Motor neuron (in vitro differentiated cells): Measurements from ENCODE around the gene PRORP. TPM values are rescaled to one million over a fixed set of nuclear protein-coding genes. Genes with fewer than 3 reads are reported as not detected.
"Not testable (repeated sequence)": the region's sequence is repeated elsewhere in the genome, so short reads cannot be mapped to it uniquely, and the experiment has no call there.

Experiments used
- ATAC-seq, 8 experiments: fragments of 200-7000 bp; cut with Tn5 transposase; replicated peaks in 6 of 8; 2 replicates each; pipeline ENCODE4 v1.8.0; 2021; ENCODE audit warnings: mild to moderate bottlenecking in 8 of 8, moderate library complexity in 8 of 8
- H3K27ac ChIP-seq, 2 donors: fragments of 250-450 bp; sonication (Bioruptor Pico); 2 replicates each; pipeline ENCODE4 v1.9.0; 2021; ENCODE audit warnings: antibody characterized with exemption in 2 of 2, mild to moderate bottlenecking in 2 of 2, moderate library complexity in 1 of 2
- H3K4me1 ChIP-seq, 2 donors: fragments of 250-450 bp; sonication (Bioruptor Pico); replicated peaks in 1 of 2; 2 replicates each; pipeline ENCODE4 v1.6.1; 2021; ENCODE audit warnings: antibody characterized with exemption in 2 of 2, mild to moderate bottlenecking in 2 of 2, moderate library complexity in 1 of 2
- H3K4me3 ChIP-seq, 5 donors: fragments of 250-450 bp; sonication (Bioruptor Pico); 2 replicates each; pipeline ENCODE4 v1.9.0; 2021; ENCODE audit warnings: antibody characterized with exemption in 5 of 5, mild to moderate bottlenecking in 5 of 5, moderate library complexity in 4 of 5
- WGBS, 10 experiments: fragments of 450-650 bp; shearing (Covaris generic); methylation state at CpG; one replicate each; pipeline ENCODE4 v1.0.0; 2022; 5-methylcytosine and 5-hydroxymethylcytosine counted together
- in situ Hi-C, 9 experiments: fragments of 400-800 bp; cut with MboI; loops; one replicate each; pipeline ENCODE4 v1.15.0; 2021; ENCODE audit warnings: low sequenced_read_pairs in 9 of 9, low pct_unique_long_range_greater_than_20kb in 2 of 9; ENCODE audit not compliant: unreplicated experiment in 9 of 9
- total RNA-seq, 8 experiments: library from RNA; unstranded; fragments of 300-600 nt; gene quantifications; 2 replicates each; pipeline versions ENCODE4 v1.2.3 to v1.2.4, GENCODE V29; 2022

Gene PRORP
- 10 to 100 TPM in 7 of 8 experiments, 1 to 10 TPM in 1; 9.5 to 44.5 (median 20.7) TPM for total RNA-seq

GRCh38 chr14:35121887-35122695, at the start of gene PRORP, which contains the start of gene PPP2R3C:
TSS of gene PRORP (plus strand) at chr14:35122552. CDS start at chr14:35123246, 694 bp downstream.
TSS of gene PPP2R3C (minus strand) at chr14:35121990. CDS start at chr14:35121959, 31 bp downstream.
- H3K4me3 ChIP-seq: peak within 1 kb of the TSS; percentile 85 to 100 (median 96)
- peak within 1 kb of the TSS; percentile 78 to 95 for H3K27ac ChIP-seq
- 0 to 2% (median 0%) methylated on average over 1 to 42 of the region's 57 CpGs; no CpG with 5 or more reads in 2 of the 10 experiments for WGBS, 10 experiments
- in situ Hi-C loops: no loop called here
- peak; percentile 72 to 92 (median 88) for ATAC-seq
- H3K4me1 ChIP-seq: peaks cover 10 to 12% of the 10 kb centered on the region in 2 donors

GRCh38 chr14:35073486-35073885, 48.9 kb upstream of the PRORP start:
- in situ Hi-C loops: no loop called here
- ATAC-seq: no peak
- Histone ChIP-seq H3K4me3 (no peak overlapping the region), H3K27ac (no peak overlapping the region), H3K4me1 (no peaks in the 10 kb centered on the region)
- WGBS, 10 experiments: 80 to 100% (median 100%) methylated on average over 1 of the region's 1 CpG; no CpG with 5 or more reads in 2 of the 10 experiments

GRCh38 chr14:35078082-35078481, 44.3 kb upstream of the PRORP start:
- in situ Hi-C loops: no loop called here
- WGBS, 10 experiments: 93 to 100% (median 100%) methylated on average over 1 to 2 of the region's 2 CpGs; no CpG with 5 or more reads in 5 of the 10 experiments
- ATAC-seq: no peak
- Histone ChIP-seq H3K4me1 (no peaks in the 10 kb centered on the region), H3K27ac (no peak overlapping the region), H3K4me3 (no peak overlapping the region)

- in situ Hi-C loops: no loop called here
- 80 to 100% (median 93%) methylated on average over 1 of the region's 1 CpG; no CpG with 5 or more reads in 4 of the 10 experiments for WGBS, 10 experiments
Observed at GRCh38 chr14:35079742-35080141, 42.6 kb upstream of the PRORP start.

GRCh38 chr14:35083530-35084150, 38.7 kb upstream of the PRORP start:
- ATAC-seq: no peak
- WGBS, 10 experiments: 0 to 100% (median 93%) methylated on average over 1 to 8 of the region's 8 CpGs; no CpG with 5 or more reads in 3 of the 10 experiments
- in situ Hi-C loops: no loop called here
- Histone ChIP-seq H3K4me1 (no peaks in the 10 kb centered on the region), H3K4me3 (no peak overlapping the region), H3K27ac (no peak overlapping the region)

More at GRCh38 chr14:35079742-35080141, 42.6 kb upstream of the PRORP start:
- ATAC-seq: no peak
- Histone ChIP-seq H3K27ac (no peak overlapping the region), H3K4me1 (no peaks in the 10 kb centered on the region), H3K4me3 (no peak overlapping the region)

- Histone ChIP-seq H3K4me1 (no peaks in the 10 kb centered on the region), H3K4me3 (no peak overlapping the region), H3K27ac (no peak overlapping the region)
- WGBS, 10 experiments: 83 to 100% (median 90%) methylated on average over 1 to 2 of the region's 2 CpGs; no CpG with 5 or more reads in 1 of the 10 experiments
- ATAC-seq: no peak
- in situ Hi-C loops: no loop called here
Observed at GRCh38 chr14:35085441-35085840, 36.9 kb upstream of the PRORP start.

GRCh38 chr14:35088514-35088913, 33.8 kb upstream of the PRORP start:
- Histone ChIP-seq H3K4me3 (no peak overlapping the region), H3K4me1 (no peaks in the 10 kb centered on the region), H3K27ac (no peak overlapping the region)
- WGBS, 10 experiments: 80 to 100% (median 100%) methylated on average over 1 to 2 of the region's 2 CpGs; no CpG with 5 or more reads in 3 of the 10 experiments
- in situ Hi-C loops: no loop called here
- no peak for ATAC-seq

GRCh38 chr14:35094645-35095044, 27.7 kb upstream of the PRORP start:
- H3K27ac ChIP-seq, H3K4me1 ChIP-seq, H3K4me3 ChIP-seq, ATAC-seq, in situ Hi-C loops: not testable (repeated sequence)
- 92 to 100% (median 98%) methylated on average over 1 to 4 of the region's 6 CpGs; no CpG with 5 or more reads in 2 of the 10 experiments for WGBS, 10 experiments

- no peak for ATAC-seq
- H3K4me3 ChIP-seq: no peak overlapping the region
- no peak overlapping the region for H3K27ac ChIP-seq
- H3K4me1 ChIP-seq: no peaks in the 10 kb centered on the region
- in situ Hi-C loops: no loop called here
Observed at GRCh38 chr14:35107866-35108265, 14.5 kb upstream of the PRORP start.

GRCh38 chr14:35112641-35113040, 9.7 kb upstream of the PRORP start:
- in situ Hi-C loops: no loop called here
- Histone ChIP-seq H3K4me1 (no peaks in the 10 kb centered on the region), H3K4me3 (no peak overlapping the region), H3K27ac (no peak overlapping the region)
- ATAC-seq: no peak
- 31 to 100% (median 73%) methylated on average over 1 to 2 of the region's 2 CpGs; no CpG with 5 or more reads in 4 of the 10 experiments for WGBS, 10 experiments

GRCh38 chr14:35113308-35113950, 8.9 kb upstream of the PRORP start:
- Histone ChIP-seq H3K4me3 (no peak overlapping the region), H3K4me1 (no peaks in the 10 kb centered on the region), H3K27ac (no peak overlapping the region)
- no peak for ATAC-seq
- in situ Hi-C loops: no loop called here
- 83 to 100% (median 100%) methylated on average over 1 to 3 of the region's 4 CpGs; no CpG with 5 or more reads in 3 of the 10 experiments for WGBS, 10 experiments

- WGBS, 10 experiments: 72 to 100% (median 95%) methylated on average over 1 to 2 of the region's 2 CpGs
- peak in 1 of 8 experiments; percentile 33 for ATAC-seq
- in situ Hi-C loops: no loop called here
- no peak overlapping the region for H3K27ac ChIP-seq
- no peak overlapping the region for H3K4me3 ChIP-seq
- no peaks in the 10 kb centered on the region for H3K4me1 ChIP-seq
Observed at GRCh38 chr14:35114036-35114435, 8.3 kb upstream of the PRORP start.

GRCh38 chr14:35116242-35116641, 6.1 kb upstream of the PRORP start:
- H3K4me1 ChIP-seq: peaks cover 4 to 5% of the 10 kb centered on the region in 2 donors
- in situ Hi-C loops: no loop called here
- H3K4me3 ChIP-seq: no peak overlapping the region
- WGBS, 10 experiments: 94 to 100% (median 100%) methylated on average over 1 to 4 of the region's 4 CpGs
- ATAC-seq: no peak
- H3K27ac ChIP-seq: no peak overlapping the region
